H9 (cell line): ENCODE measurements around the gene DNAAF5. TPM values are rescaled to one million over a fixed set of nuclear protein-coding genes. Genes with fewer than 3 reads are reported as not detected.

ENCODE experiments used
- DNase-seq: peaks from one replicate; pipeline ENCODE4 v3.0.0-alpha.2; 2017
- H2AFZ ChIP-seq: one replicate; pipeline ENCODE4 v1.6.1; 2013; ENCODE audit warnings: mild to moderate bottlenecking, low read length, control low read depth, moderate library complexity
- H2AK5ac ChIP-seq: 2 replicates; pipeline ENCODE4 v1.6.1; 2013; ENCODE audit warnings: low read length, control low read depth, mixed read lengths; ENCODE audit not compliant: insufficient read length
- H2BK120ac ChIP-seq: one replicate; pipeline ENCODE4 v1.6.1; 2013; ENCODE audit warnings: low read depth, mild to moderate bottlenecking, low read length, control low read depth, inconsistent platforms; ENCODE audit not compliant: poor library complexity, severe bottlenecking
- H2BK12ac ChIP-seq: 2 replicates; pipeline ENCODE4 v1.6.1; 2013; ENCODE audit warnings: low read length, control low read depth, mixed read lengths, low read depth; ENCODE audit not compliant: insufficient read length
- H2BK15ac ChIP-seq: 2 replicates; pipeline ENCODE4 v1.6.1; 2013; ENCODE audit warnings: low read depth, low read length, control low read depth
- H2BK20ac ChIP-seq: one replicate; pipeline ENCODE4 v1.6.1; 2013; ENCODE audit warnings: low read depth, mild to moderate bottlenecking, low read length, control low read depth, inconsistent platforms; ENCODE audit not compliant: poor library complexity, severe bottlenecking
- H2BK5ac ChIP-seq: 2 replicates; pipeline ENCODE4 v1.6.1; 2013; ENCODE audit warnings: low read length, control low read depth, mixed read lengths; ENCODE audit not compliant: insufficient read length
- H3K14ac ChIP-seq: 2 replicates; pipeline ENCODE4 v1.6.1; 2013; ENCODE audit warnings: low read length, control low read depth; ENCODE audit not compliant: insufficient read depth
- H3K18ac ChIP-seq: 2 replicates; pipeline ENCODE4 v1.6.1; 2013; ENCODE audit warnings: low read depth, mild to moderate bottlenecking, mixed read lengths, low read length, control low read depth; ENCODE audit not compliant: insufficient read length
- H3K23ac ChIP-seq: 2 replicates; pipeline ENCODE4 v1.6.1; 2013; ENCODE audit warnings: low read length, control low read depth, mixed read lengths, low read depth; ENCODE audit not compliant: insufficient read length
- H3K23me2 ChIP-seq: 2 replicates; pipeline ENCODE4 v1.6.1; 2013; ENCODE audit warnings: low read depth, mild to moderate bottlenecking, mixed read lengths, low read length, control low read depth; ENCODE audit not compliant: insufficient read length, poor library complexity, severe bottlenecking
- H3K27ac ChIP-seq: 2 replicates; pipeline ENCODE4 v1.5.1; 2013; ENCODE audit warnings: low read length, control low read depth, mixed read lengths, low read depth; ENCODE audit not compliant: insufficient read length
- H3K27me3 ChIP-seq: 2 replicates; pipeline ENCODE4 v1.6.1; 2013; ENCODE audit warnings: low read length, control low read depth, inconsistent platforms; ENCODE audit not compliant: insufficient read depth
- H3K4ac ChIP-seq: 2 replicates; pipeline ENCODE4 v1.6.1; 2013; ENCODE audit warnings: low read depth, mild to moderate bottlenecking, control low read depth, inconsistent platforms, low read length, moderate library complexity
- H3K4me1 ChIP-seq: 2 replicates; pipeline ENCODE4 v1.6.1; 2013; ENCODE audit warnings: low read length, control low read depth, inconsistent platforms; ENCODE audit not compliant: insufficient read depth
- H3K4me2 ChIP-seq: 2 replicates; pipeline ENCODE4 v1.6.1; 2013; ENCODE audit warnings: low read length, control low read depth, mixed read lengths; ENCODE audit not compliant: insufficient read length, insufficient read depth
- H3K56ac ChIP-seq: 2 replicates; pipeline ENCODE4 v1.6.1; 2013; ENCODE audit warnings: low read depth, mild to moderate bottlenecking, mixed read lengths, low read length, control low read depth; ENCODE audit not compliant: insufficient read length
- H3K79me1 ChIP-seq: 2 replicates; pipeline ENCODE4 v1.6.1; 2013; ENCODE audit warnings: low read depth, mild to moderate bottlenecking, moderate library complexity, low read length, control low read depth, inconsistent platforms; ENCODE audit not compliant: insufficient read depth, poor library complexity, severe bottlenecking
- H3K79me2 ChIP-seq: 2 replicates; pipeline ENCODE4 v1.6.1; 2013; ENCODE audit warnings: low read length, control low read depth, inconsistent platforms; ENCODE audit not compliant: insufficient read depth
- H3K9ac ChIP-seq: 2 replicates; pipeline ENCODE4 v1.6.1; 2013; ENCODE audit warnings: low read length, control low read depth, mixed read lengths; ENCODE audit not compliant: insufficient read length; ENCODE audit errors: extremely low read depth
- H3K9me3 ChIP-seq: one replicate; pipeline ENCODE4 v1.6.1; 2013; ENCODE audit warnings: low read depth, low read length, inconsistent platforms; ENCODE audit not compliant: control insufficient read depth
- H3T11ph ChIP-seq: one replicate; pipeline ENCODE4 v1.6.1; 2013; ENCODE audit warnings: mild to moderate bottlenecking, low read length, control low read depth, inconsistent platforms
- H4K20me1 ChIP-seq: one replicate; pipeline ENCODE4 v1.6.1; 2013; ENCODE audit not compliant: control insufficient read depth, insufficient read length, insufficient read depth
- H4K5ac ChIP-seq: 2 replicates; pipeline ENCODE4 v1.6.1; 2013; ENCODE audit warnings: low read depth, mild to moderate bottlenecking, mixed read lengths, low read length, control low read depth; ENCODE audit not compliant: insufficient read length
- H4K8ac ChIP-seq: replicated peaks from 2 replicates; pipeline ENCODE4 v1.6.1; 2013; ENCODE audit warnings: low read length, control low read depth, mixed read lengths, low read depth; ENCODE audit not compliant: insufficient read length
- H4K91ac ChIP-seq: 2 replicates; pipeline ENCODE4 v1.6.1; 2013; ENCODE audit warnings: low read depth, mild to moderate bottlenecking, moderate library complexity, mixed read lengths, low read length, control low read depth; ENCODE audit not compliant: insufficient read length
- H3K27ac Mint-ChIP-seq, 3 experiments: 2 replicates in 2 of 3; 3 replicates in 1 of 3; pipeline ENCODE4 v1.8.0; 2020 to 2021; ENCODE audit warnings: mixed read lengths in 3 of 3, mild to moderate bottlenecking in 1 of 3, moderate library complexity in 1 of 3
- H3K27me3 Mint-ChIP-seq: 2 replicates; pipeline ENCODE4 v1.8.0; 2021; ENCODE audit warnings: low read depth, mild to moderate bottlenecking, moderate library complexity, mixed read lengths
- H3K36me3 Mint-ChIP-seq, 3 experiments: 2 replicates in 2 of 3; 3 replicates in 1 of 3; pipeline ENCODE4 v1.8.0; 2020 to 2021; ENCODE audit warnings: low read depth in 3 of 3, mixed read lengths in 3 of 3; ENCODE audit not compliant: insufficient read depth in 1 of 3
- H3K4me1 Mint-ChIP-seq, 2 experiments: 2 replicates each; pipeline ENCODE4 v1.8.0; 2020; ENCODE audit warnings: mixed read lengths in 2 of 2
- H3K4me3 Mint-ChIP-seq, 2 experiments: 2 replicates in 1 of 2; 3 replicates in 1 of 2; pipeline ENCODE4 v1.8.0; 2020 to 2021; ENCODE audit warnings: mild to moderate bottlenecking in 2 of 2, mixed read lengths in 2 of 2, moderate library complexity in 1 of 2
- H3K9me3 Mint-ChIP-seq, 2 experiments: 2 replicates in 1 of 2; 3 replicates in 1 of 2; pipeline ENCODE4 v1.8.0; 2020; ENCODE audit warnings: mild to moderate bottlenecking in 2 of 2, mixed read lengths in 2 of 2, moderate library complexity in 1 of 2
- CTCF ChIP-seq: fragments of 200-600 bp; sonication (generic); conservative IDR thresholded peaks from 3 replicates; pipeline ENCODE4 v1.8.0; 2021; ENCODE audit warnings: antibody characterized with exemption, mild to moderate bottlenecking
- WGBS: extraction: QIAGEN DNeasy Blood & Tissue Kit; methylation state at CpG from one replicate; pipeline ENCODE4 v1.1.7; 2013; ENCODE audit warnings: missing lambda C conversion rate, low lambda C conversion rate, mixed read lengths; ENCODE audit not compliant: insufficient read length; ENCODE audit errors: extremely low coverage; 5-methylcytosine and 5-hydroxymethylcytosine counted together
- total RNA-seq: library from RNA; stranded (reverse); gene quantifications from 2 replicates; pipeline ENCODE4 v1.2.1, GENCODE V29; 2021

DNAAF5 gene
- total RNA-seq, 1 experiment from 2014 or later = 43.5 TPM

GRCh38 chr7:826230-826917 lies 99.9 kb downstream of the DNAAF5 start:
- Histone ChIP-seq H2BK5ac (no peak overlapping the region), H3K18ac (no peak overlapping the region), H3K4me2 (no peak overlapping the region), H3K14ac (no peak overlapping the region), H2BK15ac (no peak overlapping the region), H3T11ph (no peak overlapping the region), H4K20me1 (no peaks in the 10 kb centered on the region), H4K8ac (no peak overlapping the region), H3K4me1 (peaks cover 5% of the 10 kb centered on the region; the same call in 1 of the 2 replicates), H4K91ac (no peak overlapping the region), H4K5ac (no peak overlapping the region), H3K9ac (no peak overlapping the region), H2AK5ac (no peak overlapping the region), H3K56ac (no peak overlapping the region), H3K9me3 (no peaks in the 10 kb centered on the region), H2BK20ac (no peak overlapping the region), H3K79me2 (peaks cover 54% of the 10 kb centered on the region; the same call in 1 of the 2 replicates), H3K23me2 (no peaks in the 10 kb centered on the region), H2BK120ac (no peak overlapping the region), H2BK12ac (no peak overlapping the region), H3K23ac (no peak overlapping the region), H2AFZ (no peak overlapping the region), H3K27me3 (no peaks in the 10 kb centered on the region), H3K4ac (no peak overlapping the region), H3K79me1 (peaks cover 13% of the 10 kb centered on the region), H3K27ac (no peak overlapping the region)
- TF ChIP-seq CTCF = no peak
- no peak overlapping the region; a peak in 1 of 5 replicates for H3K4me3 Mint-ChIP-seq
- H3K27ac Mint-ChIP-seq = peak overlapping the region in 2 of 3 experiments; percentile 69 to 81; a peak in 5 of 7 replicates
- WGBS = no CpG with 5 or more reads among the region's 29 CpGs
- H3K9me3 Mint-ChIP-seq = no peaks in the 10 kb centered on the region
- H3K27me3 Mint-ChIP-seq = no peaks in the 10 kb centered on the region
- H3K36me3 Mint-ChIP-seq = peaks cover 4 to 29% (median 9%) of the 10 kb centered on the region in 3 experiments
- no peak for DNase-seq
- H3K4me1 Mint-ChIP-seq = peaks cover 55 to 57% of the 10 kb centered on the region in 2 experiments
